ENCODE data around the gene KCNC1.

The KCNC1 gene

GRCh38 chr11:17716807-17717206, 17.8 kb upstream of the KCNC1 start:
- DNase-seq = no peak

- DNase-seq = no peak
Observed at GRCh38 chr11:17718015-17718414, 16.6 kb upstream of the KCNC1 start.

GRCh38 chr11:17718510-17718962, 16.0 kb upstream of the KCNC1 start:
- DNase-seq = no peak

GRCh38 chr11:17719028-17719937, 15.3 kb upstream of the KCNC1 start, which contains the start of gene MYOD1:
MYOD1 (plus strand) TSS chr11:17719571; CDS start chr11:17719783, 212 bp downstream.
- DNase-seq = no peak

GRCh38 chr11:17719938-17720795, 14.4 kb upstream of the KCNC1 start:
- peak in 1 of 2 donors; percentile 5 for DNase-seq

GRCh38 chr11:17720796-17721171, 13.8 kb upstream of the KCNC1 start:
- DNase-seq = no peak

GRCh38 chr11:17721242-17721999, 13.2 kb upstream of the KCNC1 start:
- DNase-seq = no peak

- peak; percentile 32 to 56 for DNase-seq
Observed at GRCh38 chr11:17722000-17722643, 12.5 kb upstream of the KCNC1 start.

GRCh38 chr11:17724020-17724908, 10.3 kb upstream of the KCNC1 start:
- no peak for DNase-seq

- DNase-seq = no peak
Observed at GRCh38 chr11:17725174-17725573, 9.4 kb upstream of the KCNC1 start.

GRCh38 chr11:17730137-17730536, 4.4 kb upstream of the KCNC1 start:
- DNase-seq = no peak

GRCh38 chr11:17730608-17731462, 3.7 kb upstream of the KCNC1 start:
- DNase-seq = peak; percentile 59 to 61

- DNase-seq = no peak
Observed at GRCh38 chr11:17733261-17733660, 1.3 kb upstream of the KCNC1 start.

GRCh38 chr11:17734986-17735817, 621 bp downstream of the KCNC1 start:
- DNase-seq = peak in 1 of 2 donors; percentile 53

- DNase-seq = no peak
Observed at GRCh38 chr11:17735818-17736578, 1.4 kb downstream of the KCNC1 start.

GRCh38 chr11:17736579-17736893, 2.0 kb downstream of the KCNC1 start:
- no peak for DNase-seq

- no peak for DNase-seq
Observed at GRCh38 chr11:17736930-17737817, 2.6 kb downstream of the KCNC1 start.

Measured in inflammatory macrophage (primary cell).